G401 (cell line): ENCODE measurements around the gene RPGR. TPM values are rescaled to one million over a fixed set of nuclear protein-coding genes. Genes with fewer than 3 reads are reported as not detected.

Experiments
- DNase-seq: peaks from one replicate; pipeline ENCODE4 v3.0.0-alpha.2; 2015; ENCODE audit warnings: low spot score
- in situ Hi-C: cut with HindIII; loops from 2 replicates; pipeline ENCODE4 v1.10.0; 2016; ENCODE audit warnings: low sequenced_read_pairs, mixed read lengths
- total RNA-seq: library from RNA; depleted of rRNA; stranded (reverse); fragments of >200 nt; shearing (Covaris generic); gene quantifications from 2 replicates; pipeline ENCODE4 v1.2.3, GENCODE V29; 2014; rRNA removed

Gene RPGR
- 7.8 and 9.2 TPM in 2 replicates for total RNA-seq

- in situ Hi-C loops, result no loop called here
- DNase-seq, result peak; percentile 87
Observed at GRCh38 chrX:38327007-38327774, at the start of gene RPGR. Gene RPGR, minus strand, starts transcription at chrX:38327509. Its CDS starts 142 bp downstream, at chrX:38327367.

- no peak for DNase-seq
- in situ Hi-C loops, result no loop called here
Observed at GRCh38 chrX:38376747-38377146, 49.4 kb upstream of the RPGR start.

- in situ Hi-C loops, result no loop called here
- DNase-seq, result no peak
Observed at GRCh38 chrX:38375891-38376290, 48.6 kb upstream of the RPGR start.

GRCh38 chrX:38374431-38374830 is 47.1 kb upstream of the RPGR start:
- in situ Hi-C loops, result no loop called here

GRCh38 chrX:38371641-38372040 is 44.3 kb upstream of the RPGR start:
- peak; percentile 55 for DNase-seq
- in situ Hi-C loops, result no loop called here

More at GRCh38 chrX:38374431-38374830, 47.1 kb upstream of the RPGR start:
- no peak for DNase-seq

GRCh38 chrX:38368774-38369173 is 41.5 kb upstream of the RPGR start:
- DNase-seq, result no peak
- in situ Hi-C loops, result no loop called here

- no peak for DNase-seq
- in situ Hi-C loops, result no loop called here
Observed at GRCh38 chrX:38365954-38366353, 38.6 kb upstream of the RPGR start.

- in situ Hi-C loops, result no loop called here
- no peak for DNase-seq
Observed at GRCh38 chrX:38363046-38363445, 35.7 kb upstream of the RPGR start.

- in situ Hi-C loops, result no loop called here
- DNase-seq, result no peak
Observed at GRCh38 chrX:38357747-38358673, 30.7 kb upstream of the RPGR start.

GRCh38 chrX:38356401-38356800 is 29.1 kb upstream of the RPGR start:
- DNase-seq, result no peak
- in situ Hi-C loops, result no loop called here

GRCh38 chrX:38352362-38352761 is 25.1 kb upstream of the RPGR start, which contains the start of gene OTC:
Gene OTC, plus strand, starts transcription at chrX:38352604. Its CDS starts 93 bp downstream, at chrX:38352697.
- in situ Hi-C loops, result no loop called here
- DNase-seq, result no peak

GRCh38 chrX:38351346-38351745 is 24.0 kb upstream of the RPGR start:
- no peak for DNase-seq
- in situ Hi-C loops, result no loop called here

GRCh38 chrX:38347136-38347535 is 19.8 kb upstream of the RPGR start:
- no peak for DNase-seq

GRCh38 chrX:38346150-38346549 is 18.8 kb upstream of the RPGR start:
- DNase-seq, result no peak
- in situ Hi-C loops, result no loop called here

More at GRCh38 chrX:38347136-38347535, 19.8 kb upstream of the RPGR start:
- in situ Hi-C loops, result no loop called here

- no peak for DNase-seq
- in situ Hi-C loops, result no loop called here
Observed at GRCh38 chrX:38342853-38343778, 15.8 kb upstream of the RPGR start.

- no peak for DNase-seq
- in situ Hi-C loops, result no loop called here
Observed at GRCh38 chrX:38341442-38341841, 14.1 kb upstream of the RPGR start.

GRCh38 chrX:38336538-38337240 is 9.4 kb upstream of the RPGR start:
- DNase-seq, result no peak
- in situ Hi-C loops, result no loop called here

GRCh38 chrX:38335382-38335781 is 8.1 kb upstream of the RPGR start:
- in situ Hi-C loops, result no loop called here
- DNase-seq, result no peak
